Activated T-cell treated with anti-CD3 and anti-CD28 coated beads, Interleukin-2, amount 50 U/mL, for 72 hours (primary cell): ENCODE measurements around the gene RETNLB. TPM values are rescaled to one million over a fixed set of nuclear protein-coding genes. Genes with fewer than 3 reads are reported as not detected.

Source experiments
- ATAC-seq, 2 donors: fragments of 150-1000 bp; cut with Tn5 transposase; replicated peaks in 1 of 2; 2 replicates each; pipeline ENCODE4 v1.10.0; 2021; ENCODE audit warnings: moderate library complexity in 2 of 2, mild to moderate bottlenecking in 1 of 2
- DNase-seq, 2 donors: peaks; one replicate each; pipeline ENCODE4 v3.0.0; 2021 to 2022; ENCODE audit warnings: mixed read lengths in 1 of 2
- H3K27ac Mint-ChIP-seq: one replicate; pipeline ENCODE4 v1.8.0; 2022; ENCODE audit warnings: mild to moderate bottlenecking, moderate library complexity, mixed read lengths
- H3K27me3 Mint-ChIP-seq: one replicate; pipeline ENCODE4 v1.8.0; 2022; ENCODE audit warnings: low read depth, mixed read lengths
- H3K36me3 Mint-ChIP-seq, 2 donors: one replicate each; pipeline ENCODE4 v1.8.0; 2022; ENCODE audit warnings: mixed read lengths in 2 of 2, mild to moderate bottlenecking in 1 of 2; ENCODE audit not compliant: insufficient read depth in 2 of 2
- H3K4me1 Mint-ChIP-seq: one replicate; pipeline ENCODE4 v1.8.0; 2022; ENCODE audit warnings: low read depth, mixed read lengths
- H3K4me3 Mint-ChIP-seq, 2 donors: one replicate each; pipeline ENCODE4 v1.8.0; 2022; ENCODE audit warnings: mild to moderate bottlenecking in 2 of 2, mixed read lengths in 2 of 2, moderate library complexity in 2 of 2
- H3K9me3 Mint-ChIP-seq, 2 donors: one replicate each; pipeline ENCODE4 v1.8.0; 2022; ENCODE audit warnings: mixed read lengths in 2 of 2
- total RNA-seq, 2 donors: library from RNA; stranded (reverse); gene quantifications; one replicate each; pipeline ENCODE4 v1.2.3, GENCODE V29; 2022

Gene RETNLB, protein sequence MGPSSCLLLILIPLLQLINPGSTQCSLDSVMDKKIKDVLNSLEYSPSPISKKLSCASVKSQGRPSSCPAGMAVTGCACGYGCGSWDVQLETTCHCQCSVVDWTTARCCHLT
- total RNA-seq: not detected

- peak within 1 kb of the TSS; percentile 18 for H3K27ac Mint-ChIP-seq
- H3K9me3 Mint-ChIP-seq: peaks cover 0 to 2% of the 10 kb centered on the region in 2 donors
- H3K36me3 Mint-ChIP-seq: peaks cover 0 to 1% of the 10 kb centered on the region in 2 donors
- no peak for ATAC-seq
- no peak for DNase-seq
- no peaks in the 10 kb centered on the region for H3K27me3 Mint-ChIP-seq
- no peak within 1 kb of the TSS for H3K4me3 Mint-ChIP-seq
- H3K4me1 Mint-ChIP-seq: no peaks in the 10 kb centered on the region
Observed at GRCh38 chr3:108757404-108757982, at the start of gene RETNLB. Gene RETNLB, minus strand, starts transcription at chr3:108757410. Its CDS starts 225 bp downstream, at chr3:108757185.

DNA sequence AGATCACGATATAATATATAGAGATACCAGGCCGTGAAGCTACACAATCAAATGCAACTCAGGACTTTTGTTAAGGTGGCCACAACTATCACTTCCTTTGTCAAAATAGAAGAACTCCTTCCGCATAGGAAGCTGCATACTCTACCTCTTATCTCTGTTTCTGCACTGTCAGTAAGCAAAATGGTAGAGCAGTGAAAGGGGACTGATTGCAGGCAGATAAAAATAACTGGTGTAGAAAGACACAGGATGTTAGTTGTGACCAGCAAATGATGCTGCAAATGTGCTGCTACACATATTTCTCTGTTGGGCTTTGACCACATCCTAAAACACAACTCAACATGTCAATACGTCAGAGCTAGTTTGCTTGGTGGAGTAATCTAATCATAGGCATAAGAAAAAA, 49.1 kb upstream of the RETNLB start:
- ATAC-seq (peak; percentile 92 to 98), DNase-seq (peak in 1 of 2 donors; percentile 10)
- peaks cover 21% of the 10 kb centered on the region for H3K4me1 Mint-ChIP-seq
- H3K9me3 Mint-ChIP-seq: peaks cover 4 to 6% of the 10 kb centered on the region in 2 donors
- peak overlapping the region; percentile 57 for H3K27ac Mint-ChIP-seq
- no peaks in the 10 kb centered on the region for H3K27me3 Mint-ChIP-seq
- peak overlapping the region; percentile 33 to 56 for H3K4me3 Mint-ChIP-seq
- H3K36me3 Mint-ChIP-seq: peaks cover 0 to 2% of the 10 kb centered on the region in 2 donors

DNA sequence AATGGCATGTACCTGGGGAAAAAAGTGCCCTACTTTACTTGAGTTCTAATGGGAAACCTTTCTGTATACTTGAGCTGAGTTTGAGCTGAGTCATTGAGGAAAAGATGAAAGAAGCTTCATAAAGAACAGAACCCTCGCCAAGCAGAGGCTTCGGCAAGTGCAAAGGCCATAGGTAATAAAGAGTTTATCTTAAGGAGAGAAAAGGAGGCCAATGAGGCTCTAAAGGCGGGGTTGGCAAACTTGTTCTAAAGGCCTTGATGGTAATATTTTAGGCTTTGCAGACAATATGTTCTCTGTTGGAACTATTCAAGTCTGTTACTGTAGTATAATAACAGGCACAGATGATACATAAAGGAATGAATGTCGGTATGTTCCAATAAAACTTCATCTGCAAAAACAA, 47.8 kb upstream of the RETNLB start:
- peak overlapping the region; percentile 90 for H3K27ac Mint-ChIP-seq
- H3K4me3 Mint-ChIP-seq: peak overlapping the region in 1 of 2 donors; percentile 31
- no peak for ATAC-seq
- H3K9me3 Mint-ChIP-seq: peaks cover 7 to 9% of the 10 kb centered on the region in 2 donors
- no peaks in the 10 kb centered on the region for H3K27me3 Mint-ChIP-seq
- H3K36me3 Mint-ChIP-seq: peaks cover 2 to 3% of the 10 kb centered on the region in 2 donors
- H3K4me1 Mint-ChIP-seq: peaks cover 21% of the 10 kb centered on the region
- DNase-seq: no peak

DNA sequence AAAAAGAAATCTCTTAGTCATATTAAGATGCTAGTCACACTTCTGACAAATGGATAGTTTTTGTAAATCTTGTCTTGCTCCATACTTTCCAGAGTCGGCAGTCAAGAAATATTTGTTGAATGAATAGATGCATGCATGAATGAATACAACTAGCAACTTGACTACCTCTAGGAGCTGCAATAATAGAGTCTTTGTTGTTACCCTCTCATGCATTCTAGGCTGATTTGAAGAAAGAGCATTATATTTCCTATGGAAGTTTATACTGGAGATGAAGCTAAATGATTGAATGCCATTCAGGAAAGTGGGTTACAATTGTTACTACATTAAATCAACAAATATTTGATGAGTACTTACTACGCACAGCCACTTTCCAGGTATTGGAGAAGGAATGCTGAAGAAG, 47.2 kb upstream of the RETNLB start:
- H3K9me3 Mint-ChIP-seq: peaks cover 7 to 9% of the 10 kb centered on the region in 2 donors
- H3K27ac Mint-ChIP-seq: peak overlapping the region; percentile 72
- ATAC-seq (no peak), DNase-seq (no peak)
- H3K4me3 Mint-ChIP-seq: no peak overlapping the region
- peaks cover 2 to 3% of the 10 kb centered on the region in 2 donors for H3K36me3 Mint-ChIP-seq
- H3K4me1 Mint-ChIP-seq: peaks cover 21% of the 10 kb centered on the region
- no peaks in the 10 kb centered on the region for H3K27me3 Mint-ChIP-seq

DNA sequence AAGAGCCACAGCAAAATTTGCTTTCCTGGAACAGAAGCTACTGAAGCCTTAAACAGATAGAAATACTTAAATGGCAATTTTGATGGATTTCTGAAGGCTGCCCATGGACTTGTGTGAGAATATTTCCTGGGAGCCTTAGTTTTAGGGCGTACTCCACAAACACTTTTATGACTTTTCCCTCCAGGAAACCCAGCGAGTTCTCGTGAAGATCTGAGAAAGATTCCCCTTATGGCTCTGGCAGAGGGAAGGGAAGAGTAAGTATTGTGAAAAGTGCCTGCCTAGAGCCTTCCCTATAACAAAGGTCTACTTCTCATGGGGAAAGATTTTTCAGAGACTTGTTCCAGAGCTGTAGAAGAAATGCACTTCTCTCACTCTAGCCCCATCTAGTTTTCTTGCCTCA, 34.3 kb upstream of the RETNLB start:
- H3K4me1 Mint-ChIP-seq: no peaks in the 10 kb centered on the region
- H3K36me3 Mint-ChIP-seq: no peaks in the 10 kb centered on the region
- DNase-seq (no peak), ATAC-seq (no peak)
- H3K9me3 Mint-ChIP-seq: no peaks in the 10 kb centered on the region
- H3K27me3 Mint-ChIP-seq: no peaks in the 10 kb centered on the region
- no peak overlapping the region for H3K4me3 Mint-ChIP-seq
- H3K27ac Mint-ChIP-seq: no peak overlapping the region

DNA sequence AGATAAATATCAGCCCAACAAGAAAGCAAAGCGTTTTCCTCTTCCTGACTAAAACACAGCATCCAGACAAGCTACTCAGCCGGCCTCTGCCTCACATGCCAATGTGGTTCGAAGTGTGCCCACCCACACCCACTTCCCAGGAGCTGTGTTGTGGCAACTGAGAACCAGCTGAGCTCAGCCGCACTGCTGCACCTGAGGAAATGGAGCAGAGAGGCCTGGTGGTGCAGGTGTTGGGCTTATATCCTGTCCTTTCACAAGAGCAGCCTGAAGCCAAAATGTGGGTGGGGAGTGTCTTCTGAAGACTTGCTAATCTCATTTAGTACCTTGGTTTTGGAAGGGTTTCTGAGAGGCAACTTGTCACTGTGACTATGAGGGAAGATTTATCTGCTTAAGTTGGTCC, 23.0 kb upstream of the RETNLB start:
- Mint-ChIP-seq H3K9me3 (peaks cover 0 to 3% of the 10 kb centered on the region in 2 donors), H3K4me3 (no peak overlapping the region), H3K27ac (no peak overlapping the region), H3K4me1 (peaks cover 37% of the 10 kb centered on the region), H3K27me3 (no peaks in the 10 kb centered on the region), H3K36me3 (peaks cover 0 to 2% of the 10 kb centered on the region in 2 donors)
- ATAC-seq: peak; percentile 47 to 57
- DNase-seq: peak; percentile 13 to 15

DNA sequence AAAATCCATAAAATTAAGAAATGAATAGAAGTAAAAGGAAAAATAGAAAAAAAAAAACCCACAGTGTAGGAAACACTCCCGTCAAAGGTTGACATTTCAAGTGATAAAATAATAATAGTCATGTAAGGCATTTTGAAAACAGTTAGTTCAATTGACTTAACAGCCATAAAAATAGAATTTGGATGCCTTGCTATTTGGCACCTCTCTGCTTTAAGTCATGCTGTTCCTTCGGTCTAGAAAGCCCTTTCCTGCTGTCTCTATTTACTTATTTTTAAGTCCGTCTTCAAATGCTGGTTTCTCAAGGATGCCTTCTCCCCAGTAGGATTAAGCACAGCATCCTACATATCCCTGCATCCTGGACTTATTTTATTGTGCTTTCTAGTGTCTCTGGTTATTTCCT, 22.3 kb upstream of the RETNLB start:
- Mint-ChIP-seq H3K27me3 (no peaks in the 10 kb centered on the region), H3K4me1 (peaks cover 37% of the 10 kb centered on the region), H3K36me3 (peaks cover 0 to 2% of the 10 kb centered on the region in 2 donors), H3K27ac (no peak overlapping the region), H3K9me3 (peaks cover 0 to 3% of the 10 kb centered on the region in 2 donors), H3K4me3 (peak overlapping the region in 1 of 2 donors; percentile 17)
- ATAC-seq (no peak), DNase-seq (no peak)

DNA sequence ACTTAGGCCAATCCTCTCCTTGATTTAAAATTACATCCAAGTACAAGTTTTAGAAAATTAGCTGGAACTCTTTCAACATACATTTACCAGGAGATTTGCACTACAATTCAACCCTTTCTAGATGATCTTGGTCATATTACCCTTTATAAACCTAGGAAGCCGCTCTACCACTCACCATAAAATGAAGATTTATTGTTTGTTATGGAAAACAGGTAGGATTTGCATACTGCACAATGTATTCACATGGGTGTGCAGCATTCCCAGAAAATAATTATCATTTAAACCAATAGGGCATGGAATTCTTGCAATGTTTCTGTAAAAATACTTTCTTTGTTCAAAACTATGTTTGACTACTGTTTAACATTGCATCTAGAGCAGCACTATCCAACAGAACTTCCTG, 18.4 kb upstream of the RETNLB start:
- DNase-seq: no peak
- Mint-ChIP-seq H3K9me3 (peaks cover 0 to 8% of the 10 kb centered on the region in 2 donors), H3K4me3 (no peak overlapping the region)

DNA sequence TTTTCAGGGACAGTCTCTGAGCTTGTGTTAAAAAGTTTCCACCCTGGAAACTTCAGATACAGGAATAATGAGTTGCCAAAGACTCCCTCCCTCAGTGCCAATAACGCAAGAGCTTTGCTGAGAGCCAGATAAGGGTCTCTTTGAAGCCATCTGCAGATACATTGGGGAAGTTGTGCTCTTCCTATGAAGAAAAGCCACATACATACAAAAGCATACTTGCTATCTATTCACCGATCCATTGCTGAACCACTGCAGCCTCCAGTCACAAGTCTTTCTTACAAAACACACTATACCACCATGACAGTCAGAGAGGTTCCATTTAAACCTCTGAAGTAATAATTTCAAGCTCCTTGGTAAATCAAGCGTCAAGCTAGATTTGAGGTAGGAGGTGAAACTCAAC, 10.0 kb upstream of the RETNLB start:
- ATAC-seq (no peak), DNase-seq (no peak)
- peaks cover 1 to 4% of the 10 kb centered on the region in 2 donors for H3K9me3 Mint-ChIP-seq
- no peak overlapping the region for H3K27ac Mint-ChIP-seq
- no peaks in the 10 kb centered on the region for H3K4me1 Mint-ChIP-seq
- H3K4me3 Mint-ChIP-seq: no peak overlapping the region
- peaks cover 6% of the 10 kb centered on the region for H3K27me3 Mint-ChIP-seq
- peaks cover 0 to 4% of the 10 kb centered on the region in 2 donors for H3K36me3 Mint-ChIP-seq

More for the DNA sequence above, 18.4 kb upstream of the RETNLB start:
- H3K36me3 Mint-ChIP-seq: peaks cover 0 to 6% of the 10 kb centered on the region in 2 donors
- H3K27me3 Mint-ChIP-seq: no peaks in the 10 kb centered on the region
- H3K27ac Mint-ChIP-seq: no peak overlapping the region
- peaks cover 35% of the 10 kb centered on the region for H3K4me1 Mint-ChIP-seq
- ATAC-seq: no peak

- Mint-ChIP-seq H3K4me3 (no peak overlapping the region), H3K9me3 (peaks cover 0 to 2% of the 10 kb centered on the region in 2 donors), H3K4me1 (no peaks in the 10 kb centered on the region), H3K36me3 (peaks cover 0 to 1% of the 10 kb centered on the region in 2 donors), H3K27ac (no peak overlapping the region), H3K27me3 (no peaks in the 10 kb centered on the region)
- ATAC-seq: no peak
- no peak for DNase-seq
Observed at GRCh38 chr3:108755686-108756085, 1.5 kb downstream of the RETNLB start.

- no peak overlapping the region for H3K27ac Mint-ChIP-seq
- H3K4me1 Mint-ChIP-seq: no peaks in the 10 kb centered on the region
- no peak for DNase-seq
- H3K36me3 Mint-ChIP-seq: no peaks in the 10 kb centered on the region
- no peaks in the 10 kb centered on the region for H3K27me3 Mint-ChIP-seq
- ATAC-seq: no peak
- H3K4me3 Mint-ChIP-seq: no peak overlapping the region
- H3K9me3 Mint-ChIP-seq: peaks cover 0 to 2% of the 10 kb centered on the region in 2 donors
Observed at GRCh38 chr3:108744762-108745161, 12.4 kb downstream of the RETNLB start.

GRCh38 chr3:108742929-108743328, 14.3 kb downstream of the RETNLB start:
- H3K27ac Mint-ChIP-seq: no peak overlapping the region
- no peak for ATAC-seq
- H3K36me3 Mint-ChIP-seq: no peaks in the 10 kb centered on the region
- peaks cover 0 to 3% of the 10 kb centered on the region in 2 donors for H3K9me3 Mint-ChIP-seq
- DNase-seq: no peak
- no peak overlapping the region for H3K4me3 Mint-ChIP-seq
- no peaks in the 10 kb centered on the region for H3K27me3 Mint-ChIP-seq
- no peaks in the 10 kb centered on the region for H3K4me1 Mint-ChIP-seq

- Mint-ChIP-seq H3K27ac (no peak overlapping the region), H3K9me3 (peaks cover 0 to 1% of the 10 kb centered on the region in 2 donors), H3K4me3 (no peak overlapping the region), H3K27me3 (no peaks in the 10 kb centered on the region), H3K4me1 (no peaks in the 10 kb centered on the region), H3K36me3 (no peaks in the 10 kb centered on the region)
- DNase-seq (no peak), ATAC-seq (no peak)
Observed at GRCh38 chr3:108736821-108737220, 20.4 kb downstream of the RETNLB start.

DNA sequence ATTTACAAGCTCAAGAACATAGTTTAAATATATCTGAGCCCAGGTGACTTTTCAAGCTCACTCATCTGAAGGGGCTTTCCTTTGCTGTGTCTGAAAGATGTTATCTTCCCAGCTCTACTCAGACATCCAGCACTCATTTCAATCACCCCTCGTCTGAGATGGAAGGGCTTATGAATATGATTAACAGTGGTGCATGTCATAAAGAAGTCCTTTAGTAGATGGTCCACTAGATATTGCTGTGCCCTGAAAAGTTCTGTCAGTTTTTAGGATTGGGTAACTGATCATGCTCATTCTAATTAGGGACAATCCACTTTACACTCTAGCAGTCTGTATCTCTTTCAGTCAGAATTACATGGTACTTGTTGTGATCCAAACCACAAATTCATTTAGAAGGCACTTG, 28.3 kb downstream of the RETNLB start:
- DNase-seq: no peak
- H3K36me3 Mint-ChIP-seq: no peaks in the 10 kb centered on the region
- H3K4me1 Mint-ChIP-seq: peaks cover 13% of the 10 kb centered on the region
- H3K9me3 Mint-ChIP-seq: peaks cover 0 to 3% of the 10 kb centered on the region in 2 donors
- no peak overlapping the region for H3K27ac Mint-ChIP-seq
- ATAC-seq: peak; percentile 70 to 84
- H3K27me3 Mint-ChIP-seq: no peaks in the 10 kb centered on the region
- H3K4me3 Mint-ChIP-seq: no peak overlapping the region
